Lower lobe of right lung (tissue), 2 donors: ENCODE data around the gene STYX. TPM values are rescaled to one million over a fixed set of nuclear protein-coding genes. Genes with fewer than 3 reads are reported as not detected.

Experiments used
- ATAC-seq, 2 donors: fragments of 200-7000 bp; cut with Tn5 transposase; one replicate each; pipeline ENCODE4 v1.9.1; 2020 to 2022; ENCODE audit warnings: mild to moderate bottlenecking in 2 of 2, moderate library complexity in 2 of 2
- DNase-seq: peaks from one replicate; pipeline ENCODE4 v3.0.0-alpha.2; 2020
- H3K27ac ChIP-seq: fragments of 200-600 bp; one replicate; pipeline ENCODE4 v1.8.0; 2022
- H3K27me3 ChIP-seq: fragments of 200-600 bp; one replicate; pipeline ENCODE4 v1.8.0; 2022; ENCODE audit warnings: low read depth
- H3K36me3 ChIP-seq: fragments of 200-600 bp; one replicate; pipeline ENCODE4 v1.8.0; 2022; ENCODE audit warnings: mild to moderate bottlenecking
- H3K4me1 ChIP-seq: fragments of 200-600 bp; one replicate; pipeline ENCODE4 v1.8.0; 2022
- H3K4me3 ChIP-seq: fragments of 200-600 bp; one replicate; pipeline ENCODE4 v1.8.0; 2022; ENCODE audit warnings: mild to moderate bottlenecking
- H3K9me3 ChIP-seq: fragments of 200-600 bp; one replicate; pipeline ENCODE4 v1.8.0; 2022
- CTCF ChIP-seq: fragments of 200-600 bp; IDR thresholded peaks from one replicate; pipeline ENCODE4 v1.8.0; 2022; ENCODE audit warnings: antibody characterized with exemption, mild to moderate bottlenecking
- intact Hi-C: fragments of 100-400 bp; cut with DNase I; formaldehyde crosslinking; loops from one replicate; pipeline ENCODE4 v1.11.0; 2022
- long read RNA-seq: library from polyadenylated mRNA; unstranded; transcript quantifications from one replicate; pipeline ENCODE4 v2.0.0, GENCODE V29; 2021
- total RNA-seq: library from RNA; stranded (reverse); fragmentation: NEBNext Ultra II Directional; extraction: Animal tissue kit (Norgen Biotek cat#: 25700); gene quantifications from one replicate; pipeline ENCODE4 v1.2.1, GENCODE V29; 2021
- donor health status: DM: no; HTN: yes; CAD: no; lungs with severe emphysema.

Gene STYX
- total RNA-seq = 11.4 TPM
- long read RNA-seq, full-length matches to known transcripts = 24 of 32 reads
- long read RNA-seq, partial matches to known transcripts = 1 of 32 reads
- long read RNA-seq, other reads (novel, unspliced or antisense) = 7 of 32 reads

- Histone ChIP-seq H3K9me3 (no peaks in the 10 kb centered on the region), H3K4me3 (peak within 1 kb of the TSS; percentile 97), H3K4me1 (peaks cover 25% of the 10 kb centered on the region), H3K27ac (peak within 1 kb of the TSS; percentile 89), H3K27me3 (no peaks in the 10 kb centered on the region), H3K36me3 (peaks cover 49% of the 10 kb centered on the region)
- TF ChIP-seq CTCF = peak; percentile 21
- ATAC-seq (peak; percentile 99 to 100), DNase-seq (peak; percentile 100)
- intact Hi-C loops = no loop called here
Measured at GRCh38 chr14:52729925-52730708, at the start of gene STYX. Gene STYX (plus strand): TSS chr14:52730166. CDS start chr14:52730475, 309 bp downstream.

GRCh38 chr14:52683985-52684520 lies 45.9 kb upstream of the STYX start:
- no peaks in the 10 kb centered on the region for H3K27me3 ChIP-seq
- intact Hi-C loops = no loop called here
- ATAC-seq = no peak
- H3K27ac ChIP-seq = no peak overlapping the region
- H3K9me3 ChIP-seq = no peaks in the 10 kb centered on the region
- H3K4me3 ChIP-seq = no peak overlapping the region
- DNase-seq = no peak
- H3K36me3 ChIP-seq = peaks cover 17% of the 10 kb centered on the region
- no peak for TF ChIP-seq CTCF
- no peaks in the 10 kb centered on the region for H3K4me1 ChIP-seq

GRCh38 chr14:52686176-52686575 lies 43.8 kb upstream of the STYX start:
- H3K4me1 ChIP-seq = peaks cover 4% of the 10 kb centered on the region
- H3K27ac ChIP-seq = no peak overlapping the region
- no peaks in the 10 kb centered on the region for H3K27me3 ChIP-seq
- TF ChIP-seq CTCF = no peak
- no peak overlapping the region for H3K4me3 ChIP-seq
- no peaks in the 10 kb centered on the region for H3K9me3 ChIP-seq
- peaks cover 9% of the 10 kb centered on the region for H3K36me3 ChIP-seq
- DNase-seq (no peak), ATAC-seq (no peak)
- intact Hi-C loops = no loop called here

GRCh38 chr14:52690983-52691760 lies 38.8 kb upstream of the STYX start:
- no peaks in the 10 kb centered on the region for H3K36me3 ChIP-seq
- H3K27ac ChIP-seq = no peak overlapping the region
- H3K4me3 ChIP-seq = no peak overlapping the region
- no peak for DNase-seq
- H3K27me3 ChIP-seq = no peaks in the 10 kb centered on the region
- intact Hi-C loops = no loop called here
- ATAC-seq = no peak
- H3K4me1 ChIP-seq = peaks cover 39% of the 10 kb centered on the region
- TF ChIP-seq CTCF = no peak
- H3K9me3 ChIP-seq = no peaks in the 10 kb centered on the region

- no peaks in the 10 kb centered on the region for H3K9me3 ChIP-seq
- H3K4me3 ChIP-seq = no peak overlapping the region
- ATAC-seq = no peak
- H3K27me3 ChIP-seq = no peaks in the 10 kb centered on the region
- no peak overlapping the region for H3K27ac ChIP-seq
- H3K4me1 ChIP-seq = peaks cover 40% of the 10 kb centered on the region
- no peaks in the 10 kb centered on the region for H3K36me3 ChIP-seq
- TF ChIP-seq CTCF = no peak
- intact Hi-C loops = no loop called here
- no peak for DNase-seq
Measured at GRCh38 chr14:52692248-52692962, 37.6 kb upstream of the STYX start.
